MCF 10A (cell line): ENCODE data around the gene MAP1LC3B. TPM values are rescaled to one million over a fixed set of nuclear protein-coding genes. Genes with fewer than 3 reads are reported as not detected.
A peak's percentile ranks its signal among the peaks of the same experiment; 100 is the strongest.

ENCODE experiments used
- BruUV-seq: library from RNA; stranded (reverse); fragments of 400-500 nt; replicated peaks from 2 replicates; lab custom pipeline; 2021; lab: Mats Ljungman, UMichigan
- CTCF ChIA-PET: fragments of 300-600 bp; sonication (Branson Sonifier 250); formaldehyde crosslinking; extraction: SDS; loops from one replicate; lab custom pipeline; 2021; ENCODE audit warnings: antibody characterized with exemption, inconsistent platforms; lab: Yijun Ruan, JAX
- POLR2A ChIA-PET: fragments of 300-600, 350-650 bp; sonication (Branson Sonifier 250); formaldehyde crosslinking; extraction: SDS; loops from one replicate; lab custom pipeline; 2020; ENCODE audit warnings: antibody characterized with exemption, inconsistent platforms; lab: Yijun Ruan, JAX
- DNase-seq: peaks from one replicate; pipeline ENCODE4 v3.0.0-alpha.2; 2018; ENCODE audit not compliant: unreplicated experiment
- H3K27ac Mint-ChIP-seq: one replicate; pipeline ENCODE4 v1.8.0; 2022; ENCODE audit warnings: mild to moderate bottlenecking, low read depth, mixed read lengths; ENCODE audit not compliant: unreplicated experiment
- H3K27me3 Mint-ChIP-seq: one replicate; pipeline ENCODE4 v1.8.0; 2022; ENCODE audit warnings: mixed read lengths; ENCODE audit not compliant: insufficient read depth, unreplicated experiment
- H3K36me3 Mint-ChIP-seq: one replicate; pipeline ENCODE4 v1.8.0; 2022; ENCODE audit warnings: mild to moderate bottlenecking, moderate library complexity, mixed read lengths; ENCODE audit not compliant: insufficient read depth, unreplicated experiment
- H3K4me1 Mint-ChIP-seq: one replicate; pipeline ENCODE4 v1.8.0; 2022; ENCODE audit warnings: mixed read lengths; ENCODE audit not compliant: insufficient read depth, unreplicated experiment
- H3K4me3 Mint-ChIP-seq: one replicate; pipeline ENCODE4 v1.8.0; 2022; ENCODE audit warnings: mild to moderate bottlenecking, moderate library complexity, mixed read lengths; ENCODE audit not compliant: unreplicated experiment
- H3K9me3 Mint-ChIP-seq: one replicate; pipeline ENCODE4 v1.8.0; 2022; ENCODE audit warnings: mixed read lengths; ENCODE audit not compliant: unreplicated experiment
- CTCF ChIP-seq: fragments of 200-600 bp; IDR thresholded peaks from one replicate; pipeline ENCODE4 v1.8.0; 2022; ENCODE audit warnings: antibody characterized with exemption, mild to moderate bottlenecking; ENCODE audit not compliant: unreplicated experiment
- intact Hi-C: fragments of 100-400 bp; cut with micrococcal nuclease; formaldehyde crosslinking; loops from 2 replicates; pipeline ENCODE4 v1.14.1; 2022
- total RNA-seq: library from RNA; stranded (reverse); gene quantifications from 2 replicates; pipeline ENCODE4 v1.2.3, GENCODE V29; 2022

Gene MAP1LC3B
- total RNA-seq, 1 experiment from 2014 or later: 271 TPM

DNA sequence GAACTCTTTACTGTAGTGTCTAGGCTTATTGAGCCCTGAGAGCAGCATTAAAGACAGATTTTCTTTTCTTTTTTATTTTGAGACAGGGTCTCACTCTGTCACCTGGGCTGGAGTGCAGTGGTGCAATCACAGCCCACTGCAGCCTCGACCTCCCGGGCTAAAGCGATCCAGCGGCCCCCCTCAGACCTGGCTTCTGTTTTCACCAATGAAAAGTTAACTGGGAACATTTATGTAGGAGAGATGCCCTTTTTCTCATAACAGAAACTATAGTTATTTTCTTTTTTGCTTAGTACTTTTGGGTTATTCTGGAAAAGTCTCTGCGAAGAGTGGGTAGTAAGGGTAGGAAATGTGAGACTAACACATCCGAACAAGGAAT lies 1.5 kb downstream of the MAP1LC3B start:
- CTCF ChIA-PET: interaction anchor here (0.6 to 4.7 kb wide), 9 partner anchors 19 to 832 kb away, joined by 3 to 35 read pairs (median 4); partner anchors contain the start of gene C16orf95
- H3K27me3 Mint-ChIP-seq: no peaks in the 10 kb centered on the region
- H3K27ac Mint-ChIP-seq: peak overlapping the region; percentile 75
- no peak for DNase-seq
- peaks cover 20% of the 10 kb centered on the region for H3K4me1 Mint-ChIP-seq
- peak overlapping the region; percentile 79 for H3K4me3 Mint-ChIP-seq
- BruUV-seq: no TSS peak
- POLR2A ChIA-PET: interaction anchor here (0.6 to 4.3 kb wide), 15 partner anchors 9 to 242 kb away, joined by 3 to 101 read pairs (median 7); partner anchors contain the start of gene FBXO31
- intact Hi-C loops: loop anchor here (2.0 kb wide), 2 partner anchors 69 to 77 kb away; partner anchors contain the start of gene C16orf95
- peaks cover 38% of the 10 kb centered on the region for H3K36me3 Mint-ChIP-seq
- no peak for TF ChIP-seq CTCF
- no peaks in the 10 kb centered on the region for H3K9me3 Mint-ChIP-seq

DNA sequence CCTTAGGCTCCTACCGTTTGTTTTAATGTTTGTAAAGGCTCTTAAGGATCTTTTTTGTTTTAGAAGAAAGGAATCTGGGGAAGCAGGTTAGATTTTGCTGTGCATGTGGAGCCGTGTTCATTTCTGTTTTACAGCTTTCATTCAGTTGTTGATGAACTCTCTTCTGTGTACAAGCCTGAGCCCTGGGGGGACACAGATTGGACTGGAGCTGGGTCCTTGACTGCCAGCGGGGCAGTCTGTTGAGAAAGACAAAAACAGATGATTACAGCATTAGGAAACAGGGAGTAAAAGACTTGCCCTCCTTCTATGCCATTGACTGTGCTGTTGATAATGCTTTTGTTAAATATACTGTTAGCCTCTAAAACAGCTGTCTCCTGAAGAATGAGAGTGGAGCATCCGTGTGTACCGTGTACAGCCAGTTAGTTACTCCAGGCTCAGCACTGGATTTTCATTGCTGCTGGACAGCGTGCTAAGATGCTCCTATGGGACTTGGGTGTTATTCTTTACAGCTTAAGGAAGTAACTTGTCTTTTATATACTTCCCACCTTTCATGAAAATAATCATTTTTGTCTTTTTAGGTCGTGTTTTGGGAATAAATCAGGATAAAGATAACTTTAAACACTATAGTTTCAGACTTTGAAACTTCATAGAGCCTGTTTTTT lies 3.2 kb downstream of the MAP1LC3B start:
- no peak for DNase-seq
- Mint-ChIP-seq H3K4me1 (peaks cover 20% of the 10 kb centered on the region), H3K9me3 (no peaks in the 10 kb centered on the region), H3K36me3 (peaks cover 55% of the 10 kb centered on the region), H3K4me3 (no peak overlapping the region), H3K27ac (peak overlapping the region; percentile 64), H3K27me3 (no peaks in the 10 kb centered on the region)
- intact Hi-C loops: loop anchor here (2.0 kb wide), 2 partner anchors 71 to 79 kb away; partner anchors contain the start of gene C16orf95
- no peak for TF ChIP-seq CTCF
- CTCF ChIA-PET: interaction anchor here (0.7 to 4.7 kb wide), 12 partner anchors 9 to 832 kb away, joined by 3 to 35 read pairs (median 3); partner anchors contain the start of gene C16orf95
- POLR2A ChIA-PET: interaction anchor here (0.8 to 4.3 kb wide), 7 partner anchors 8 to 79 kb away, joined by 3 to 101 read pairs (median 7); partner anchors contain the start of genes C16orf95 and FBXO31
- BruUV-seq: no TSS peak

DNA sequence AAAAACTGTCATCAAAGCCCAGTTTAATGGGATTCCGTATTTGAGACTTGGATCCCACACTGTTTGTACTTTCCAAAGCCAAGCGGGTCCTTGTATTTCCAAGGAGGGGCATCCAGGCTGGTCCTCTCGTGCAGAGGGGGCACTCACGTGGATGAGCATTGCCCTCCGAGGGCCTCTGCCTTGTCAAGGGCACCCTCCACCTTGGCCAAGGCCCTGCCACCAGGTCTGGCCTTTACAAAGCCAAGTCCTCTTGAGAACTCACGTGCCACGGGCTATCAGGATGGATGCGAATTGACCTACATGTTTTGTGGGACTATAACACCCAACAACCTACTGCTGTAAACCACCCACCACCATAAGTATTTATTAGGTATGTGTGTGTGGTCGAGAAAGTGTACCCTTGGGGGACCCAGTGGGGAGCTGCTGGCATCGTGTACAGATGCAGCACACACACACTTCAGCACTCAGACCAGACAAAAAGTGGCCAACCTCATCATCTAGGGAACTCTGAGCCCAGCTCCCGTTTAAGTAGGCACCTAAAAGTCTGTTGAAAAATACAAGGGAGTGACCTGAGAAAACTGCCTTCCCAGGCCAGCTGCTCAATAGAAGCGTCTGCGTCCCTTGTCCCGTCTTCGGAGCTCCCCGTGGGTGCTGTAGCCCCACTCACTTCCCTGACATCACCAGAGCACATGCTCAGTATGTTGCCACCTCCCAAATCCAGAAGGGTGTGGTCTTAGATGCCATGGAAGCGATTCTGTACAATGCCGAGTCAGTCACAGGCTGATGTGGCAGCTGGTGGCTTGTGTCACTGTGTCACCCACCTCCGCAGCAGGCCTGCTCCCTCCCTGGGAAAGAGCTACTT lies 12.9 kb downstream of the MAP1LC3B start:
- H3K4me3 Mint-ChIP-seq: no peak overlapping the region
- BruUV-seq: no TSS peak
- no peak for DNase-seq
- H3K4me1 Mint-ChIP-seq: peaks cover 14% of the 10 kb centered on the region
- H3K27me3 Mint-ChIP-seq: no peaks in the 10 kb centered on the region
- no peaks in the 10 kb centered on the region for H3K9me3 Mint-ChIP-seq
- TF ChIP-seq CTCF: no peak
- no peak overlapping the region for H3K27ac Mint-ChIP-seq
- intact Hi-C loops: loop anchor here (10.0 kb wide), 1 partner anchor 840 kb away; the partner anchor contains the start of gene FOXC2
- POLR2A ChIA-PET: interaction anchor here (0.7 to 1.1 kb wide), 3 partner anchors 17 to 779 kb away, joined by 3 to 4 read pairs (median 4); no protein-coding TSS in a partner anchor
- CTCF ChIA-PET: interaction anchor here (0.7 to 2.9 kb wide), 3 partner anchors 10 to 231 kb away, joined by 3 to 11 read pairs (median 5); no protein-coding TSS in a partner anchor
- peaks cover 87% of the 10 kb centered on the region for H3K36me3 Mint-ChIP-seq
